Ovary (tissue), 1 donor: ENCODE measurements around the gene EIF3K.

Source experiments
- EP300 ChIP-seq: sonication (generic); formaldehyde crosslinking; IDR thresholded peaks from one replicate; pipeline ENCODE4 v1.6.1; 2017; ENCODE audit warnings: antibody characterized with exemption
- POLR2A ChIP-seq: fragments of 450-650 bp; IDR thresholded peaks from one replicate; pipeline ENCODE4 v1.6.1; 2017; ENCODE audit warnings: antibody characterized with exemption, mild to moderate bottlenecking, moderate library complexity

GRCh38 chr19:38663156-38663651 lies 44.2 kb downstream of the EIF3K start:
- no peak for TF ChIP-seq EP300
- TF ChIP-seq POLR2A = no peak
